Measurements from ENCODE around the gene COBL.

COBL gene

DNA sequence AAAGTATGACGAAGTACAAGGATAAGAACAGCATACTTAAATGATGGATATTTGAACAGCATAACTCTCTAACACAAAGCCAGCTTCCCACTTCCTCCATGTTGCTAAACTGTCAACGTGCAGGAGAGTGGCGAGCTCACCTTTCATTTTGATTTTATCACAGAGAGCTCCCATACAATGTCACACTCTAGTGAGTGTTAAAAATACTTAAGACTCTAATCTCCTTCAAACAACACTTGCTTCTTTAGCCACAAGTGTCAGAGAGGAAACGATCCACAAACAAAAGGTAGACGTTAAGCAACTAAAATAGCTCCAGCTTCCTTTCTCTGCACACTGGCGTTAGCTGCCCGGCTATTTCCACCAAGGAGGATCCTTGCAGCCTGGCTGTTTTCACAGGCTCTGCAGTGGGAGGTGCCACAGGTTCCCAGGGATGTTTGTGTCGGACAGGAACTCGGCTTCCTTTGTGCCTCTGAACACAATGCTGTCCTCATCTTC is 194.6 kb downstream of the COBL start:
- no peak for DNase-seq (ENCODE audit: low spot score)
- in situ Hi-C loops (cut with MboI; ENCODE audit: low pct_unique_long_range_greater_than_20kb, low sequenced_read_pairs, unreplicated experiment) = no loop called here
- TF ChIP-seq, protein P1, sequence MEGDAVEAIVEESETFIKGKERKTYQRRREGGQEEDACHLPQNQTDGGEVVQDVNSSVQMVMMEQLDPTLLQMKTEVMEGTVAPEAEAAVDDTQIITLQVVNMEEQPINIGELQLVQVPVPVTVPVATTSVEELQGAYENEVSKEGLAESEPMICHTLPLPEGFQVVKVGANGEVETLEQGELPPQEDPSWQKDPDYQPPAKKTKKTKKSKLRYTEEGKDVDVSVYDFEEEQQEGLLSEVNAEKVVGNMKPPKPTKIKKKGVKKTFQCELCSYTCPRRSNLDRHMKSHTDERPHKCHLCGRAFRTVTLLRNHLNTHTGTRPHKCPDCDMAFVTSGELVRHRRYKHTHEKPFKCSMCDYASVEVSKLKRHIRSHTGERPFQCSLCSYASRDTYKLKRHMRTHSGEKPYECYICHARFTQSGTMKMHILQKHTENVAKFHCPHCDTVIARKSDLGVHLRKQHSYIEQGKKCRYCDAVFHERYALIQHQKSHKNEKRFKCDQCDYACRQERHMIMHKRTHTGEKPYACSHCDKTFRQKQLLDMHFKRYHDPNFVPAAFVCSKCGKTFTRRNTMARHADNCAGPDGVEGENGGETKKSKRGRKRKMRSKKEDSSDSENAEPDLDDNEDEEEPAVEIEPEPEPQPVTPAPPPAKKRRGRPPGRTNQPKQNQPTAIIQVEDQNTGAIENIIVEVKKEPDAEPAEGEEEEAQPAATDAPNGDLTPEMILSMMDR (IDR thresholded peaks at IDR 0.05; ENCODE audit: extremely low read depth, insufficient read depth, missing control alignments) = no peak

DNA sequence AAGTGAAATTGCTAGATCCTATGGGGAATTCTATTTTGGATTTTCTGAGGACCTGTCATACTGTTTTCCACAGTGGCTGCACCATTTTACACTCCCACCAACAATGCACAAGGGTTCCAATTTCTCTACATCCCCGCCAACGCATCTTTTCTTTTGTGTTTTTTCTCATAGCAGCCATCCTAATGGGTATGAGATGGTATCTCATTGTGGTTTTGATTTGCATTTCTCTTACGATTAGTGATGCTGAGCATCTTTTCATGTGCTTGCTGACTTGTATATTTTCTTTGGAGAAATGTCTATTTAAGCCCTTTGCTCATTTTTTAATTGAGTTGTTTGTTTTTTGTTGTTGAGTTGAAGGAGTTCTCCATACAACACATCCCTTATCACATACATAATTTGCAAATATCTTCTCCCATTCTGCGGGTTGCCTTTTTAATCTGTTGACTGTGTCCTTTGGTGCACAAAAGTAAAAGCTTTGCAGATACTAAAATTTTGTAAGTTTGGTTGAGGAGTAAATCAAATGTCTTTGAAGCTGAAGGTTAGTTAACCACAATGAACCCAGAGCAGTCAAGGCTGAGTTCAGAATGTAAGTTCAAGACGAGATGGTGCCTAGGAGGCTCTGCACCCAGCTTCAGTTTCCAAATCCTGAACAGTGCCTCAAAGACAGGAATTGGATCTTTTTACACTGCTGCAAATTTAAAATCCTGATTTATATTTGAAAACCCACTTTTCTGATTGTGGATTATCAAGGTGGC is 195.4 kb downstream of the COBL start:
- TF ChIP-seq, protein P1 (IDR thresholded peaks at IDR 0.05; ENCODE audit: extremely low read depth, insufficient read depth, missing control alignments) = no peak
- DNase-seq (ENCODE audit: low spot score) = no peak
- in situ Hi-C loops (cut with MboI; ENCODE audit: low pct_unique_long_range_greater_than_20kb, low sequenced_read_pairs, unreplicated experiment) = no loop called here

DNA sequence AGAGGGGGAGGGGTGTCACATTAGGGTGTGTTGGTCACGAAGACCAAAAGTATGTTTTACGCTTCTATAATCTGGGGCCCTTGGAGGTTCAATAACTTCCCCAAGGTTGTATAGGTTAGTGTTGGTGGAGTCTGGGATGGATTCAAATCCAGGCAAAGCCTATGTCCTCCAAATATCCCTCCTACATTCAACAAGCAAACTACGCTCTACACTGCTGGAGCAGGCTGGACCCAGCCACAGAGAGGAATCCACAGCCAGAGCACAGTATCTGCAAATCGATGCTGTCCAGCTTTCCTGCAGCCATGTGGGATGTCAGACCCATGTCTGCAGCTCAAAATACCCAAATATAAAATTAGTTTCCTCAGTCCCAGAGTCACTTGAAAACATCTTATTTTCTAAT is 198.0 kb downstream of the COBL start:
- TF ChIP-seq, protein P1 (IDR thresholded peaks at IDR 0.05; ENCODE audit: extremely low read depth, insufficient read depth, missing control alignments) = no peak
- in situ Hi-C loops (cut with MboI; ENCODE audit: low pct_unique_long_range_greater_than_20kb, low sequenced_read_pairs, unreplicated experiment) = no loop called here
- DNase-seq (ENCODE audit: low spot score) = no peak

DNA sequence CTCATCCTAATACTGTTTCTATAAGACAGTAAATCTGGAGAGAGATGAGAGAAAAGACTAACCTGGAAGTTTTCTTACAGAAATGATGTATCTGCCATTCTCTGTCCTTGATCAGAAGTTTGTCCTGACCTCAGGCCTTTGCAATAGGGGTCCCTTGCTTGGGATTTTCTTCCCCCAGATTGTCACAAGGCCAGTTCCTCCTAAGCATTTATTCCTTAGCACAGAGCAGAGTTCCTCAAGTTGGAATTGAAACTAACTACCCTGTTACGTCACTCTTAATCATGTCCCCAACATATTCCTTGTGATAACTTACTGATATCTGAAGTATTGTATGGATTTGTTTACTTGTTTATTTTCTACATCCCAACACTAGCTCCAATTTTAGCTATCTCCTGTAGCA is 202.1 kb downstream of the COBL start:
- in situ Hi-C loops (cut with MboI; ENCODE audit: low pct_unique_long_range_greater_than_20kb, low sequenced_read_pairs, unreplicated experiment) = no loop called here
- no peak for DNase-seq (ENCODE audit: low spot score)
- TF ChIP-seq, protein P1 (IDR thresholded peaks at IDR 0.05; ENCODE audit: extremely low read depth, insufficient read depth, missing control alignments) = no peak

DNA sequence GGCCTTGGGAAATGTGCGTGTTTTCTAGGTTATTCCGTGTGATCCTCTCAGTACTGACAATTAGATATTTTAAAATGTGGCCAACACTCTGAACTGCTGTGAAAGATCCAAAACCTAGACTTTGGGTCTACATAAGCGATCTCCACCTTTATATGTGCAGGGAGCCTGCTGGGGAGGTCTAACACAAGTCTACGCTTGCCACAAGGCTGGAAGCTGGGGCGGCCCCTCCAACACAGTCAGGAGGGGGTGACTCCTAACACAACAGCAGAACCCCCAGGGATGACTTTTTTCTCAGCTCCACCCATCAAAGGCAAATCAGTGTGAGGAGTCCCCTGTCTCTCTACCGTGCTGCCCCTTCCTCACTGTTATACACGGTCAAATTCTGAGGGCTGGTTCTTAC is 202.6 kb downstream of the COBL start:
- DNase-seq (ENCODE audit: low spot score) = no peak
- TF ChIP-seq, protein P1 (IDR thresholded peaks at IDR 0.05; ENCODE audit: extremely low read depth, insufficient read depth, missing control alignments) = no peak
- in situ Hi-C loops (cut with MboI; ENCODE audit: low pct_unique_long_range_greater_than_20kb, low sequenced_read_pairs, unreplicated experiment) = no loop called here

DNA sequence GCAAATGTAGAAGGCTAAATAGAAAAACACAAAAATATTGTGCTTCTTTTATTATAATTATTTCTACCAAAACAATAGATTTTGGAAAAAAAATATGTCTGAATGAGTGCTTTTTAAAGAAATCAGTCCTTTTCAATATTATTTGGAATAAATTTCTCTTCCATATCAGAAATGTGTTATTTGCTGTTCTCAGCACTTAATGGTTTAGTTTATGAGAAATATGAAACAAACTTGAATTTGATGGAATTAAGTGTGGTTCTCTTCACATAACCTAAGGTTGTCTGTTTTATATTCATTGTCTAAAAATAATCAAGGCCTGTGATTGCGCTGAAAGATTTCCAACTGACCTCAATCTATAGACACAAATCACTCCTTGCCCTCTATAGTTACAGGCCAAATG is 203.0 kb downstream of the COBL start:
- no peak for DNase-seq (ENCODE audit: low spot score)
- TF ChIP-seq, protein P1 (IDR thresholded peaks at IDR 0.05; ENCODE audit: extremely low read depth, insufficient read depth, missing control alignments) = no peak
- in situ Hi-C loops (cut with MboI; ENCODE audit: low pct_unique_long_range_greater_than_20kb, low sequenced_read_pairs, unreplicated experiment) = no loop called here
